Erythroblast (primary cell): ENCODE measurements around the gene SLC34A3.

Experiments
- DNase-seq, 2 experiments: peaks; one replicate each; lab custom pipeline; 2025; lab: John Stamatoyannopoulos, UW
- GATA1 ChIP-seq: IDR thresholded peaks from 2 replicates; pipeline ENCODE4 v1.6.1; 2011; ENCODE audit warnings: low read depth, mild to moderate bottlenecking, control low read depth, low read length, moderate library complexity
- POLR2A ChIP-seq: IDR thresholded peaks from 2 replicates; pipeline ENCODE4 v1.6.1; 2011; ENCODE audit warnings: mild to moderate bottlenecking, low read length

SLC34A3 gene

GRCh38 chr9:137190315-137190856 is 40.3 kb upstream of the SLC34A3 start:
- DNase-seq = no peak
- TF ChIP-seq GATA1 (no peak), POLR2A (no peak)

- DNase-seq = no peak
- TF ChIP-seq GATA1 (no peak), POLR2A (no peak)
These were observed 39.5 kb upstream of the SLC34A3 start for GRCh38 chr9:137191245-137191644.

GRCh38 chr9:137191691-137192447 is 38.8 kb upstream of the SLC34A3 start:
- TF ChIP-seq GATA1 (no peak), POLR2A (no peak)

GRCh38 chr9:137192448-137192780 is 38.3 kb upstream of the SLC34A3 start:
- no peak for DNase-seq
- TF ChIP-seq GATA1 (no peak), POLR2A (no peak)

More at GRCh38 chr9:137191691-137192447, 38.8 kb upstream of the SLC34A3 start:
- no peak for DNase-seq

- DNase-seq = no peak
- TF ChIP-seq GATA1 (no peak), POLR2A (no peak)
These were observed 37.8 kb upstream of the SLC34A3 start for GRCh38 chr9:137192859-137193258.

GRCh38 chr9:137193771-137194170 is 36.9 kb upstream of the SLC34A3 start:
- no peak for TF ChIP-seq POLR2A
- TF ChIP-seq GATA1 = no peak

GRCh38 chr9:137194388-137194787 is 36.3 kb upstream of the SLC34A3 start:
- TF ChIP-seq GATA1 (no peak), POLR2A (no peak)
- DNase-seq = no peak

More at GRCh38 chr9:137193771-137194170, 36.9 kb upstream of the SLC34A3 start:
- DNase-seq = no peak

GRCh38 chr9:137194909-137195308 is 35.8 kb upstream of the SLC34A3 start:
- no peak for DNase-seq
- TF ChIP-seq GATA1 = no peak
- TF ChIP-seq POLR2A = no peak

- TF ChIP-seq POLR2A (no peak), GATA1 (no peak)
- no peak for DNase-seq
These were observed 35.0 kb upstream of the SLC34A3 start for GRCh38 chr9:137195525-137196220.

GRCh38 chr9:137198051-137198901 is 32.4 kb upstream of the SLC34A3 start:
- TF ChIP-seq POLR2A = no peak
- TF ChIP-seq GATA1 = no peak
- no peak for DNase-seq

GRCh38 chr9:137198902-137199283 is 31.8 kb upstream of the SLC34A3 start:
- DNase-seq = no peak
- no peak for TF ChIP-seq GATA1
- TF ChIP-seq POLR2A = no peak

GRCh38 chr9:137199411-137200121 is 31.1 kb upstream of the SLC34A3 start:
- no peak for DNase-seq
- TF ChIP-seq POLR2A (no peak), GATA1 (no peak)
